K562 (cell line): Measurements from ENCODE around the gene CTSV. TPM values are rescaled to one million over a fixed set of nuclear protein-coding genes. Genes with fewer than 3 reads are reported as not detected.

Experiments
- ATAC-seq: fragments of 200-7000 bp; cut with Tn5 transposase; 3 replicates; pipeline ENCODE4 v1.9.1; 2020; ENCODE audit warnings: moderate library complexity
- BruUV-seq: library from RNA; stranded (reverse); fragments of 400-500 nt; replicated peaks from 2 replicates; lab custom pipeline; 2021; lab: Mats Ljungman, UMichigan
- CTCF ChIA-PET: fragments of 300-600 bp; formaldehyde crosslinking; extraction: SDS; loops from one replicate; lab custom pipeline; 2021; ENCODE audit warnings: low intra/inter-chr PET ratio; lab: Yijun Ruan, JAX
- POLR2A ChIA-PET: fragments of 300-600, 350-650 bp; sonication (Branson Sonifier 250); formaldehyde crosslinking; extraction: SDS; loops from one replicate; lab custom pipeline; 2021; ENCODE audit warnings: antibody characterized with exemption, inconsistent platforms; lab: Yijun Ruan, JAX
- DNase-seq, 4 experiments: peaks; one replicate each; pipeline versions ENCODE4 v3.0.0 to v3.0.0-alpha.2; 2011 to 2018; ENCODE audit warnings: low spot score in 3 of 4, mixed read lengths in 3 of 4; ENCODE audit errors: extremely low read depth in 1 of 4
- FAIRE-seq: peaks from 2 replicates; lab custom pipeline; 2011; peaks lifted over from hg19 to GRCh38; lab: Jason Lieb, UNC
- H2AFZ ChIP-seq: 2 replicates; pipeline ENCODE4 v1.6.0; 2011; ENCODE audit warnings: low read depth, low read length, control low read depth, inconsistent platforms
- H3K27ac ChIP-seq: fragments of 200-600 bp; 3 replicates; pipeline ENCODE4 v1.8.0; 2011; ENCODE audit warnings: low read depth, mild to moderate bottlenecking, control low read depth, inconsistent platforms, low read length, moderate library complexity, mixed read lengths; ENCODE audit errors: extremely low read depth
- H3K27me3 ChIP-seq, 2 experiments: fragments of 300-600 bp in 1 of 2; 2 replicates in 1 of 2; 3 replicates in 1 of 2; pipeline versions ENCODE4 v1.6.0 to v1.8.0; 2011; ENCODE audit warnings: inconsistent platforms in 2 of 2, low read length in 2 of 2, mild to moderate bottlenecking in 1 of 2, mixed read lengths in 1 of 2, moderate library complexity in 1 of 2; ENCODE audit not compliant: control insufficient read depth in 2 of 2, insufficient read depth in 2 of 2
- H3K36me3 ChIP-seq: fragments of 300-600 bp; 3 replicates; pipeline ENCODE4 v1.8.0; 2011; ENCODE audit warnings: mild to moderate bottlenecking, low read length, inconsistent platforms; ENCODE audit not compliant: control insufficient read depth, insufficient read depth
- H3K4me1 ChIP-seq, 2 experiments: fragments of 200-600 bp in 1 of 2; replicated peaks in 1 of 2; 2 replicates in 1 of 2; 3 replicates in 1 of 2; pipeline versions ENCODE4 v1.5.1 to v1.8.0; 2011; ENCODE audit warnings: inconsistent platforms in 2 of 2, low read length in 2 of 2, mild to moderate bottlenecking in 1 of 2, mixed read lengths in 1 of 2, moderate library complexity in 1 of 2; ENCODE audit not compliant: control insufficient read depth in 2 of 2, insufficient read depth in 2 of 2
- H3K4me2 ChIP-seq: 2 replicates; pipeline ENCODE4 v1.6.1; 2011; ENCODE audit warnings: low read length, control low read depth, inconsistent platforms, mixed read lengths; ENCODE audit not compliant: insufficient read depth
- H3K4me3 ChIP-seq: fragments of 200-600 bp; sonication (generic), shearing (Covaris generic); 2 replicates; pipeline ENCODE4 v1.5.1; 2016; ENCODE audit warnings: control low read depth, inconsistent platforms
- H3K79me2 ChIP-seq: fragments of 200-600 bp; 3 replicates; pipeline ENCODE4 v1.8.0; 2011; ENCODE audit warnings: low read length, inconsistent platforms; ENCODE audit not compliant: control insufficient read depth, insufficient read depth
- H3K9ac ChIP-seq, 2 experiments: 2 replicates each; pipeline versions ENCODE4 v1.6.0 to v1.6.1; 2011; ENCODE audit warnings: low read depth in 2 of 2, low read length in 2 of 2, control low read depth in 1 of 2, inconsistent platforms in 1 of 2, mild to moderate bottlenecking in 1 of 2, mixed read lengths in 1 of 2; ENCODE audit not compliant: insufficient read depth in 1 of 2
- H3K9me1 ChIP-seq: one replicate; pipeline ENCODE4 v1.6.0; 2011; ENCODE audit warnings: inconsistent platforms, mild to moderate bottlenecking, low read length, moderate library complexity; ENCODE audit not compliant: control insufficient read depth, insufficient read depth
- H3K9me3 ChIP-seq: replicated peaks from 2 replicates; pipeline ENCODE4 v1.5.1; 2011; ENCODE audit warnings: low read depth, low read length, inconsistent platforms; ENCODE audit not compliant: control insufficient read depth, insufficient read depth
- H4K20me1 ChIP-seq: replicated peaks from 2 replicates; pipeline ENCODE4 v1.6.1; 2011; ENCODE audit warnings: low read length, inconsistent platforms, mixed read lengths; ENCODE audit not compliant: control insufficient read depth, insufficient read depth
- CREB5 ChIP-seq: fragments of 250-450 bp; sonication (Bioruptor Pico); IDR thresholded peaks from 2 replicates; pipeline ENCODE4 v1.5.0; 2020; ENCODE audit warnings: mild to moderate bottlenecking
- FOXP1 ChIP-seq: sonication (generic); formaldehyde crosslinking; IDR thresholded peaks from 2 replicates; pipeline ENCODE4 v1.8.0; 2022; ENCODE audit warnings: mild to moderate bottlenecking, missing genetic modification reagents
- NONO ChIP-seq, 2 experiments: fragments of 200-400 bp in 1 of 2; fragments of 450-650 bp in 1 of 2; formaldehyde crosslinking in 1 of 2; IDR thresholded peaks; 2 replicates each; pipeline ENCODE4 v1.6.1; 2017; ENCODE audit warnings: low read depth in 2 of 2, mild to moderate bottlenecking in 2 of 2, moderate library complexity in 2 of 2, low read length in 1 of 2
- NR3C1 ChIP-seq: sonication (generic); formaldehyde crosslinking; IDR thresholded peaks from 2 replicates; pipeline ENCODE4 v1.8.1; 2022; ENCODE audit warnings: missing genetic modification reagents
- RAD21 ChIP-seq, 2 experiments: fragments of 250-450 bp in 1 of 2; fragments of 450-650 bp in 1 of 2; sonication (Bioruptor Pico) in 1 of 2; formaldehyde crosslinking in 1 of 2; IDR thresholded peaks in 1 of 2; conservative IDR thresholded peaks in 1 of 2; 2 replicates each; pipeline versions ENCODE4 v1.4.0 to v1.8.0; 2020 to 2022; ENCODE audit warnings: mild to moderate bottlenecking in 2 of 2, moderate library complexity in 1 of 2
- TEAD2 ChIP-seq: fragments of 450-650 bp; IDR thresholded peaks from 2 replicates; pipeline ENCODE4 v1.6.1; 2016; ENCODE audit warnings: missing genetic modification characterization, control low read depth, missing compliant biosample characterization
- TSHZ1 ChIP-seq: fragments of 250-450 bp; sonication (Bioruptor Pico); IDR thresholded peaks from 2 replicates; pipeline ENCODE4 v1.4.0; 2020; ENCODE audit warnings: mild to moderate bottlenecking, moderate library complexity
- ZNF316 ChIP-seq: fragments of 450-650 bp; IDR thresholded peaks from 2 replicates; pipeline ENCODE4 v1.6.1; 2016
- ZNF766 ChIP-seq: fragments of 200-800 bp; sonication (Bioruptor generic); conservative IDR thresholded peaks from 2 replicates; pipeline ENCODE4 v1.6.1; 2016; ENCODE audit warnings: missing genetic modification characterization, missing compliant biosample characterization
- WGBS: fragments of 100-300 bp; shearing (Covaris generic); methylation state at CpG from one replicate; pipeline ENCODE4 v1.1.6; 2016; ENCODE audit warnings: low coverage, mixed read lengths; ENCODE audit not compliant: insufficient coverage; ENCODE audit errors: missing lambda C conversion rate; 5-methylcytosine and 5-hydroxymethylcytosine counted together
- in situ Hi-C: fragments of 300-500 bp; cut with MboI; formaldehyde crosslinking; loops from 4 replicates; pipeline ENCODE4 v1.15.0; 2018; ENCODE audit warnings: inconsistent platforms, mixed read lengths
- intact Hi-C: fragments of 100-400 bp; cut with micrococcal nuclease; formaldehyde crosslinking; loops from 2 replicates; pipeline ENCODE4 v1.14.2; 2022
- polyA plus RNA-seq, 8 experiments: library from polyadenylated mRNA; depleted of rRNA in 4 of 8; stranded (reverse) in 5 of 8; unstranded in 3 of 8; fragments of >200 nt; fragmentation: Nextera tagmentation in 2 of 8; fragmentation: Illumina TruSeq in 1 of 8; extraction: Ambion mirVana in 2 of 8; extraction: Trizol in 1 of 8; gene quantifications; 2 replicates each; pipeline versions ENCODE4 v1.2.1 to v1.2.3, GENCODE V29; 2011 to 2014; ENCODE audit warnings: inconsistent platforms in 1 of 8, missing spikeins in 1 of 8
- total RNA-seq, 7 experiments: library from RNA; depleted of rRNA in 6 of 7; stranded (reverse); fragments of >200 nt in 6 of 7; fragmentation: Illumina TruSeq in 2 of 7; extraction: Trizol in 2 of 7; gene quantifications; 2 replicates each; pipeline versions ENCODE4 v1.2.1 to v1.2.3, GENCODE V29; 2011 to 2021; ENCODE audit warnings: low replicate concordance in 1 of 7
- TF ChIP-seq, protein P1 (sequence below), 3 experiments: fragments of 200-800 bp in 1 of 3; fragments of 250-450 bp in 1 of 3; fragments of 450-650 bp in 1 of 3; sonication (Bioruptor Pico) in 1 of 3; sonication (Bioruptor generic) in 1 of 3; formaldehyde crosslinking in 1 of 3; IDR thresholded peaks; 2 replicates each; pipeline versions ENCODE4 v1.6.1 to v1.8.0; 2016 to 2022; ENCODE audit warnings: mild to moderate bottlenecking in 2 of 3, missing genetic modification characterization in 2 of 3, missing compliant biosample characterization in 1 of 3, moderate library complexity in 1 of 3
- TF ChIP-seq, protein P2 (sequence below): fragments of 450-650 bp; IDR thresholded peaks from 2 replicates; pipeline ENCODE4 v1.6.1; 2017; ENCODE audit warnings: antibody characterized with exemption

Gene CTSV
- total and polyA plus RNA-seq, 9 of the 15 experiments (the other 6 are each of a cell fraction or from before 2014, with no cell fraction given), result 0.06 to 0.39 (median 0.16) TPM; not detected in 3

DNA sequence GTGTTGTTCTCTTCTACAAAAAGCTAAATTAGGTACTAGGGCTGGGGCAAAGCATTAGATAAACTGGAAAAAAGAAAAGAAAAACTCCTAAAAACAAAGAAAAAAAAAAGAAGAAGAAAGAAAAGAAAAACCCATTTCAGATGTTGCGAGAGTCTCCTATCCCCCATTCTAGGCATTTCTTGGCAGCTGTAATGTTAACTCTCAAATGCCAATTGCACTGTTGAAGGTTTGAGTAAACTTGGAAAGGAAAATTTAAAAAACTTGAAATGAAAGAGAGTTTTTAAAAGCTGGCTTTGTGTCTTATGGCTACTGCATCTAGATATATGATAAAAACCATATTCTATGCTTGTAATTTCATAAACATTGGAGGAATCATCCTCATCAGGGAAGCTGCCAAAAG is 34.6 kb upstream of the CTSV start:
- peaks cover 0 to 7% of the 10 kb centered on the region in 2 experiments; a peak in 1 of 5 replicates for H3K4me1 ChIP-seq
- H3K4me2 ChIP-seq, result no peak overlapping the region
- H3K4me3 ChIP-seq, result no peak overlapping the region
- 10% methylated on average over 1 of the region's 1 CpG for WGBS
- no peaks in the 10 kb centered on the region for H3K79me2 ChIP-seq
- FAIRE-seq (no peak), ATAC-seq (no peak), DNase-seq (no peak)
- H3K27me3 ChIP-seq, result peaks cover 5 to 20% of the 10 kb centered on the region in 2 experiments; a peak in 4 of 5 replicates
- H2AFZ ChIP-seq, result no peak overlapping the region
- in situ Hi-C loops, result no loop called here
- no peak overlapping the region for H3K9ac ChIP-seq
- no peaks in the 10 kb centered on the region for H3K9me1 ChIP-seq
- no peak overlapping the region for H3K27ac ChIP-seq
- H3K9me3 ChIP-seq, result no peaks in the 10 kb centered on the region
- BruUV-seq, result no TSS peak
- H4K20me1 ChIP-seq, result no peaks in the 10 kb centered on the region
- no peaks in the 10 kb centered on the region for H3K36me3 ChIP-seq
- ChIA-PET CTCF (no interaction called here), POLR2A (interaction anchor here (0.8 to 0.9 kb wide), 2 partner anchors 47 to 219 kb away, joined by 3 read pairs; partner anchors contain the start of gene ZNF782)
- intact Hi-C loops, result no loop called here
- TF ChIP-seq ZNF766 (CRISPR knock-in tag) (no peak), TSHZ1 (no peak), NR3C1 (CRISPR knock-in tag) (no peak), TEAD2 (tag) (no peak), CREB5 (CRISPR knock-in tag) (no peak), FOXP1 (CRISPR knock-in tag) (no peak), NONO (IDR thresholded peaks at IDR 0.05; ENCODE audit: low read depth in 2 of 2, low read length in 1 of 2) (no peak), RAD21 (CRISPR knock-in tag; conservative IDR thresholded peaks at IDR 0.05 in 1 of 2, IDR thresholded peaks at IDR 0.05 in 1 of 2) (no peak), ZNF316 (no peak)
- TF ChIP-seq, protein P1, sequence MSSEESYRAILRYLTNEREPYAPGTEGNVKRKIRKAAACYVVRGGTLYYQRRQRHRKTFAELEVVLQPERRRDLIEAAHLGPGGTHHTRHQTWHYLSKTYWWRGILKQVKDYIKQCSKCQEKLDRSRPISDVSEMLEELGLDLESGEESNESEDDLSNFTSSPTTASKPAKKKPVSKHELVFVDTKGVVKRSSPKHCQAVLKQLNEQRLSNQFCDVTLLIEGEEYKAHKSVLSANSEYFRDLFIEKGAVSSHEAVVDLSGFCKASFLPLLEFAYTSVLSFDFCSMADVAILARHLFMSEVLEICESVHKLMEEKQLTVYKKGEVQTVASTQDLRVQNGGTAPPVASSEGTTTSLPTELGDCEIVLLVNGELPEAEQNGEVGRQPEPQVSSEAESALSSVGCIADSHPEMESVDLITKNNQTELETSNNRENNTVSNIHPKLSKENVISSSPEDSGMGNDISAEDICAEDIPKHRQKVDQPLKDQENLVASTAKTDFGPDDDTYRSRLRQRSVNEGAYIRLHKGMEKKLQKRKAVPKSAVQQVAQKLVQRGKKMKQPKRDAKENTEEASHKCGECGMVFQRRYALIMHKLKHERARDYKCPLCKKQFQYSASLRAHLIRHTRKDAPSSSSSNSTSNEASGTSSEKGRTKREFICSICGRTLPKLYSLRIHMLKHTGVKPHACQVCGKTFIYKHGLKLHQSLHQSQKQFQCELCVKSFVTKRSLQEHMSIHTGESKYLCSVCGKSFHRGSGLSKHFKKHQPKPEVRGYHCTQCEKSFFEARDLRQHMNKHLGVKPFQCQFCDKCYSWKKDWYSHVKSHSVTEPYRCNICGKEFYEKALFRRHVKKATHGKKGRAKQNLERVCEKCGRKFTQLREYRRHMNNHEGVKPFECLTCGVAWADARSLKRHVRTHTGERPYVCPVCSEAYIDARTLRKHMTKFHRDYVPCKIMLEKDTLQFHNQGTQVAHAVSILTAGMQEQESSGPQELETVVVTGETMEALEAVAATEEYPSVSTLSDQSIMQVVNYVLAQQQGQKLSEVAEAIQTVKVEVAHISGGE (CRISPR knock-in tag; IDR thresholded peaks at IDR 0.05), result no peak
- TF ChIP-seq, protein P2, sequence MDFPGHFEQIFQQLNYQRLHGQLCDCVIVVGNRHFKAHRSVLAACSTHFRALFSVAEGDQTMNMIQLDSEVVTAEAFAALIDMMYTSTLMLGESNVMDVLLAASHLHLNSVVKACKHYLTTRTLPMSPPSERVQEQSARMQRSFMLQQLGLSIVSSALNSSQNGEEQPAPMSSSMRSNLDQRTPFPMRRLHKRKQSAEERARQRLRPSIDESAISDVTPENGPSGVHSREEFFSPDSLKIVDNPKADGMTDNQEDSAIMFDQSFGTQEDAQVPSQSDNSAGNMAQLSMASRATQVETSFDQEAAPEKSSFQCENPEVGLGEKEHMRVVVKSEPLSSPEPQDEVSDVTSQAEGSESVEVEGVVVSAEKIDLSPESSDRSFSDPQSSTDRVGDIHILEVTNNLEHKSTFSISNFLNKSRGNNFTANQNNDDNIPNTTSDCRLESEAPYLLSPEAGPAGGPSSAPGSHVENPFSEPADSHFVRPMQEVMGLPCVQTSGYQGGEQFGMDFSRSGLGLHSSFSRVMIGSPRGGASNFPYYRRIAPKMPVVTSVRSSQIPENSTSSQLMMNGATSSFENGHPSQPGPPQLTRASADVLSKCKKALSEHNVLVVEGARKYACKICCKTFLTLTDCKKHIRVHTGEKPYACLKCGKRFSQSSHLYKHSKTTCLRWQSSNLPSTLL, result no peak
